GOT3 (cell line): ENCODE measurements around the gene NCBP2L.

Experiments used
- DNase-seq: peaks from one replicate; lab custom pipeline; 2025; ENCODE audit warnings: mixed read lengths; lab: John Stamatoyannopoulos, UW

The NCBP2L gene

GRCh38 chrX:107777536-107777832, at the start of gene NCBP2L:
TSS of gene NCBP2L (plus strand) at chrX:107777733. CDS start at chrX:107794221, 16,488 bp downstream.
- no peak for DNase-seq

GRCh38 chrX:107728371-107729099, 49.0 kb upstream of the NCBP2L start:
- no peak for DNase-seq

GRCh38 chrX:107729558-107730297, 47.8 kb upstream of the NCBP2L start:
- DNase-seq: no peak

- DNase-seq: no peak
These were observed 47.3 kb upstream of the NCBP2L start for GRCh38 chrX:107730298-107730655.

GRCh38 chrX:107730991-107731766, 46.4 kb upstream of the NCBP2L start:
- no peak for DNase-seq

- no peak for DNase-seq
These were observed 45.6 kb upstream of the NCBP2L start for GRCh38 chrX:107731831-107732502.

- DNase-seq: no peak
These were observed 43.8 kb upstream of the NCBP2L start for GRCh38 chrX:107733686-107734085.

GRCh38 chrX:107734646-107735045, 42.9 kb upstream of the NCBP2L start:
- no peak for DNase-seq

- no peak for DNase-seq
These were observed 40.6 kb upstream of the NCBP2L start for GRCh38 chrX:107736781-107737531.

GRCh38 chrX:107738272-107738671, 39.3 kb upstream of the NCBP2L start:
- DNase-seq: no peak

GRCh38 chrX:107738768-107739167, 38.8 kb upstream of the NCBP2L start:
- no peak for DNase-seq

- no peak for DNase-seq
These were observed 38.0 kb upstream of the NCBP2L start for GRCh38 chrX:107739541-107739940.

- no peak for DNase-seq
These were observed 36.1 kb upstream of the NCBP2L start for GRCh38 chrX:107741404-107741790.

GRCh38 chrX:107742700-107743191, 34.8 kb upstream of the NCBP2L start:
- DNase-seq: no peak

- DNase-seq: no peak
These were observed 33.5 kb upstream of the NCBP2L start for GRCh38 chrX:107743995-107744394.

- DNase-seq: no peak
These were observed 32.7 kb upstream of the NCBP2L start for GRCh38 chrX:107744868-107745267.

- DNase-seq: no peak
These were observed 29.9 kb upstream of the NCBP2L start for GRCh38 chrX:107747596-107748161.

- DNase-seq: no peak
These were observed 29.0 kb upstream of the NCBP2L start for GRCh38 chrX:107748506-107748905.

GRCh38 chrX:107750263-107750662, 27.3 kb upstream of the NCBP2L start:
- no peak for DNase-seq

- DNase-seq: no peak
These were observed 26.6 kb upstream of the NCBP2L start for GRCh38 chrX:107750861-107751445.

GRCh38 chrX:107752043-107752442, 25.5 kb upstream of the NCBP2L start:
- DNase-seq: no peak
